Fibroblast of lung (primary cell): ENCODE measurements around the gene IGF2R. TPM values are rescaled to one million over a fixed set of nuclear protein-coding genes. Genes with fewer than 3 reads are reported as not detected.

Experiments used
- DNase-seq, 2 donors: peaks; one replicate each; pipeline versions ENCODE4 v3.0.0 to v3.0.0-alpha.2; 2010; ENCODE audit warnings: low read depth in 2 of 2
- H2AFZ ChIP-seq: 2 replicates; pipeline ENCODE4 v1.5.1; 2012; ENCODE audit warnings: low read length, control low read depth, inconsistent platforms
- H3K27ac ChIP-seq: 2 replicates; pipeline ENCODE4 v1.5.1; 2011; ENCODE audit warnings: low read length, control low read depth; ENCODE audit not compliant: insufficient read depth
- H3K27me3 ChIP-seq: 2 replicates; pipeline ENCODE4 v1.5.1; 2011; ENCODE audit warnings: mild to moderate bottlenecking, low read length; ENCODE audit not compliant: control insufficient read depth, insufficient read depth
- H3K36me3 ChIP-seq: 2 replicates; pipeline ENCODE4 v1.5.1; 2011; ENCODE audit warnings: low read length; ENCODE audit not compliant: control insufficient read depth, insufficient read depth
- H3K4me1 ChIP-seq: 2 replicates; pipeline ENCODE4 v1.5.1; 2011; ENCODE audit warnings: low read length; ENCODE audit not compliant: control insufficient read depth, insufficient read depth; ENCODE audit errors: extremely low read depth
- H3K4me2 ChIP-seq: 2 replicates; pipeline ENCODE4 v1.5.1; 2011; ENCODE audit warnings: low read length, control low read depth; ENCODE audit not compliant: insufficient read depth; ENCODE audit errors: extremely low read depth
- H3K4me3 ChIP-seq, 4 experiments: fragments of 200-600 bp in 1 of 4; sonication (generic) in 1 of 4; replicated peaks in 1 of 4; 2 replicates each; pipeline ENCODE4 v1.5.1; 2011 to 2016; ENCODE audit warnings: low read length in 4 of 4, low read depth in 3 of 4, mild to moderate bottlenecking in 3 of 4, control low read depth in 2 of 4, inconsistent platforms in 1 of 4, mixed read lengths in 1 of 4; ENCODE audit not compliant: insufficient read depth in 1 of 4; ENCODE audit errors: control extremely low read depth in 1 of 4
- H3K79me2 ChIP-seq: 2 replicates; pipeline ENCODE4 v1.5.1; 2012; ENCODE audit warnings: mild to moderate bottlenecking, low read length, inconsistent platforms; ENCODE audit not compliant: control insufficient read depth, insufficient read depth
- H3K9ac ChIP-seq: 2 replicates; pipeline ENCODE4 v1.5.1; 2011; ENCODE audit warnings: mild to moderate bottlenecking, low read length, control low read depth; ENCODE audit not compliant: insufficient read depth
- H3K9me3 ChIP-seq: 2 replicates; pipeline ENCODE4 v1.5.1; 2012; ENCODE audit warnings: low read depth, low read length; ENCODE audit not compliant: control insufficient read depth, insufficient read depth
- H4K20me1 ChIP-seq: 2 replicates; pipeline ENCODE4 v1.5.1; 2011; ENCODE audit warnings: low read length; ENCODE audit not compliant: control insufficient read depth, insufficient read depth; ENCODE audit errors: extremely low read depth
- EZH2 ChIP-seq: IDR thresholded peaks from 2 replicates; pipeline ENCODE4 v1.5.1; 2012; ENCODE audit warnings: low read length, control low read depth, mild to moderate bottlenecking; ENCODE audit errors: missing control alignments
- polyA plus RNA-seq, 2 donors: library from polyadenylated mRNA; depleted of rRNA in 1 of 2; stranded (reverse) in 1 of 2; unstranded in 1 of 2; fragments of >200 nt; gene quantifications; 2 replicates each; pipeline ENCODE4 v1.2.1, GENCODE V29; 2011 to 2012; ENCODE audit warnings: missing spikeins in 1 of 2
- total RNA-seq: library from RNA; depleted of rRNA; stranded (reverse); fragments of >200 nt; gene quantifications from 2 replicates; pipeline ENCODE4 v1.2.1, GENCODE V29; 2014
- TF ChIP-seq, protein P1 (sequence below), 2 donors: IDR thresholded peaks in 1 of 2; conservative IDR thresholded peaks in 1 of 2; 1 replicate in 1 of 2; 2 replicates in 1 of 2; pipeline ENCODE4 v1.5.1; 2011 to 2012; ENCODE audit warnings: low read length in 2 of 2, control low read depth in 1 of 2, inconsistent platforms in 1 of 2, low read depth in 1 of 2, mild to moderate bottlenecking in 1 of 2

Gene IGF2R
- total and polyA plus RNA-seq, 2 donors (not counting 1 experiment from before 2014, with no cell fraction given) = 37.6 to 300 TPM

DNA sequence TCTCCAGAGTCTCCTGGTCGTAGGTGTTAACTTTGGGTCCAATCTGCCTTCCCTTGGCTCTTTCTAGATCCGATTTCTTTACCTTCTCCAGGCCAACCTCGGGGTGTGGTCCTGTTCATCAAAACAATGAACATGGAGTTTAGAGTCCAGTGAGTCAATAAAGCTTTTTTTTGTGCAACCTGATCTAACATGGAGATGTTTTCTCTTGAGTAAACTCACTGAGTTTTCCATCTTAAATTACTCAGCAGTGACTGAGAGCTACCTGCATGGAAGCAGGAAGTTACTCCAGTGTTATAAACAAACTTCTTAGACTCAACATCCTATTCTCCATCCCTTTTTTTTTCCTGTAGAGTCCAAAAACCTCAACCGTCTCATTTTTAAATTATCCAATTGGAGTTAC lies 137.8 kb downstream of the IGF2R start:
- Histone ChIP-seq H3K79me2 (no peaks in the 10 kb centered on the region), H3K36me3 (peaks cover 27% of the 10 kb centered on the region), H3K27ac (no peak overlapping the region), H4K20me1 (no peaks in the 10 kb centered on the region), H3K9me3 (no peaks in the 10 kb centered on the region), H3K4me3 (no peak overlapping the region), H3K9ac (no peak overlapping the region), H3K4me2 (no peak overlapping the region), H2AFZ (no peak overlapping the region), H3K4me1 (no peaks in the 10 kb centered on the region), H3K27me3 (no peaks in the 10 kb centered on the region)
- TF ChIP-seq EZH2 = no peak
- TF ChIP-seq, protein P1, sequence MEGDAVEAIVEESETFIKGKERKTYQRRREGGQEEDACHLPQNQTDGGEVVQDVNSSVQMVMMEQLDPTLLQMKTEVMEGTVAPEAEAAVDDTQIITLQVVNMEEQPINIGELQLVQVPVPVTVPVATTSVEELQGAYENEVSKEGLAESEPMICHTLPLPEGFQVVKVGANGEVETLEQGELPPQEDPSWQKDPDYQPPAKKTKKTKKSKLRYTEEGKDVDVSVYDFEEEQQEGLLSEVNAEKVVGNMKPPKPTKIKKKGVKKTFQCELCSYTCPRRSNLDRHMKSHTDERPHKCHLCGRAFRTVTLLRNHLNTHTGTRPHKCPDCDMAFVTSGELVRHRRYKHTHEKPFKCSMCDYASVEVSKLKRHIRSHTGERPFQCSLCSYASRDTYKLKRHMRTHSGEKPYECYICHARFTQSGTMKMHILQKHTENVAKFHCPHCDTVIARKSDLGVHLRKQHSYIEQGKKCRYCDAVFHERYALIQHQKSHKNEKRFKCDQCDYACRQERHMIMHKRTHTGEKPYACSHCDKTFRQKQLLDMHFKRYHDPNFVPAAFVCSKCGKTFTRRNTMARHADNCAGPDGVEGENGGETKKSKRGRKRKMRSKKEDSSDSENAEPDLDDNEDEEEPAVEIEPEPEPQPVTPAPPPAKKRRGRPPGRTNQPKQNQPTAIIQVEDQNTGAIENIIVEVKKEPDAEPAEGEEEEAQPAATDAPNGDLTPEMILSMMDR (conservative IDR thresholded peaks at IDR 0.05 in 1 of 2, IDR thresholded peaks at IDR 0.05 in 1 of 2; ENCODE audit: low read depth in 1 of 2, low read length in 2 of 2) = no peak
- no peak for DNase-seq

DNA sequence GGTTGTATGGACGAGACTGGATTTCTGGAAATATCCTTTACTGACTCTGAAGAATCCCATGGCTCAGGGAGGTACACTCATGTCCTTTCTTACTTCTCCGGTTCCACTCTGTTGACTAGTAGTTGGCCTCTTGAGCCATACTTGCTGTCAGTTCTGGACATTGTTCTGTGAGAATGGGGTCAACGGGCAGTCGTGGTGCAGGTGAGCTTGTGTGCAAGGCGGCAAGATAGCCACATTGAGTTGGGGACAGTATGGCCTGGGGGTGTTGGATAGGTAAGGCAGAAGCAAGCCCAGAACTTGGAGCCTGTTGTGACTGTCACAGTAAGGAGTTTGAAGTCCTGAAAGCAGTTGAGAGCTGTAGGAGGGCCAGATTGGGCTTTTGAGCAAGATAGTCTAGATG lies 139.2 kb downstream of the IGF2R start:
- no peak overlapping the region for H3K4me2 ChIP-seq
- H3K9me3 ChIP-seq = no peaks in the 10 kb centered on the region
- no peaks in the 10 kb centered on the region for H3K4me1 ChIP-seq
- TF ChIP-seq EZH2 = no peak
- TF ChIP-seq, protein P1 (conservative IDR thresholded peaks at IDR 0.05 in 1 of 2, IDR thresholded peaks at IDR 0.05 in 1 of 2; ENCODE audit: low read depth in 1 of 2, low read length in 2 of 2) = no peak
- H3K36me3 ChIP-seq = peaks cover 23% of the 10 kb centered on the region
- no peak overlapping the region for H3K4me3 ChIP-seq
- no peak overlapping the region for H2AFZ ChIP-seq
- no peaks in the 10 kb centered on the region for H3K27me3 ChIP-seq
- no peak for DNase-seq
- no peaks in the 10 kb centered on the region for H4K20me1 ChIP-seq
- H3K27ac ChIP-seq = no peak overlapping the region
- no peak overlapping the region for H3K9ac ChIP-seq
- H3K79me2 ChIP-seq = no peaks in the 10 kb centered on the region

- H3K9ac ChIP-seq = no peak overlapping the region
- H3K4me3 ChIP-seq = no peak overlapping the region
- H3K79me2 ChIP-seq = no peaks in the 10 kb centered on the region
- peak in 1 of 2 donors; percentile 20 for DNase-seq
- no peaks in the 10 kb centered on the region for H4K20me1 ChIP-seq
- no peaks in the 10 kb centered on the region for H3K4me1 ChIP-seq
- H2AFZ ChIP-seq = no peak overlapping the region
- no peak for TF ChIP-seq EZH2
- TF ChIP-seq, protein P1 (conservative IDR thresholded peaks at IDR 0.05 in 1 of 2, IDR thresholded peaks at IDR 0.05 in 1 of 2; ENCODE audit: low read depth in 1 of 2, low read length in 2 of 2) = no peak
- no peak overlapping the region for H3K4me2 ChIP-seq
- H3K9me3 ChIP-seq = no peaks in the 10 kb centered on the region
- no peak overlapping the region for H3K27ac ChIP-seq
- H3K36me3 ChIP-seq = peaks cover 13% of the 10 kb centered on the region
- no peaks in the 10 kb centered on the region for H3K27me3 ChIP-seq
Observed at GRCh38 chr6:160110586-160111123, 141.8 kb downstream of the IGF2R start.
